Sigmoid colon (tissue), 7 donors: ENCODE data around the gene FHL3. TPM values are rescaled to one million over a fixed set of nuclear protein-coding genes. Genes with fewer than 3 reads are reported as not detected.

Experiments used
- DNase-seq: peaks from one replicate; pipeline ENCODE4 v3.0.0-alpha.2; 2019
- H3K27ac ChIP-seq, 4 donors: fragments of 200-600 bp; sonication (generic); one replicate each; pipeline ENCODE4 v1.5.1; 2016 to 2019; ENCODE audit warnings: mild to moderate bottlenecking in 1 of 4
- H3K27me3 ChIP-seq, 3 donors: fragments of 200-600 bp; sonication (generic); one replicate each; pipeline ENCODE4 v1.5.1; 2019; ENCODE audit warnings: mild to moderate bottlenecking in 1 of 3
- H3K36me3 ChIP-seq, 4 donors: fragments of 200-600 bp; sonication (generic); one replicate each; pipeline ENCODE4 v1.5.1; 2016 to 2019
- H3K4me1 ChIP-seq, 4 donors: fragments of 200-600 bp; sonication (generic); one replicate each; pipeline ENCODE4 v1.5.1; 2017 to 2019
- H3K4me3 ChIP-seq, 4 donors: fragments of 200-600 bp; sonication (generic); one replicate each; pipeline ENCODE4 v1.5.1; 2017 to 2019; ENCODE audit warnings: mild to moderate bottlenecking in 2 of 4, moderate library complexity in 1 of 4
- H3K9me3 ChIP-seq, 4 donors: fragments of 200-600 bp in 3 of 4; sonication (generic) in 3 of 4; one replicate each; pipeline versions ENCODE4 v1.5.1 to v1.6.1; 2013 to 2019
- EP300 ChIP-seq, 4 donors: sonication (generic); formaldehyde crosslinking; IDR thresholded peaks; one replicate each; pipeline ENCODE4 v1.6.1; 2017; ENCODE audit warnings: antibody characterized with exemption in 4 of 4
- POLR2A ChIP-seq, 2 donors: fragments of 450-650 bp; IDR thresholded peaks; one replicate each; pipeline ENCODE4 v1.6.1; 2016; ENCODE audit warnings: antibody characterized with exemption in 2 of 2, mild to moderate bottlenecking in 2 of 2, moderate library complexity in 2 of 2
- POLR2AphosphoS5 ChIP-seq, 4 donors: sonication (generic); formaldehyde crosslinking; IDR thresholded peaks; one replicate each; pipeline ENCODE4 v1.6.1; 2017; ENCODE audit warnings: antibody characterized with exemption in 4 of 4
- WGBS, 2 donors: extraction: QIAGEN DNeasy Blood & Tissue Kit; methylation state at CpG; one replicate each; pipeline ENCODE4 v1.1.7; 2013; 5-methylcytosine and 5-hydroxymethylcytosine counted together
- intact Hi-C: fragments of 100-400 bp; cut with DNase I; formaldehyde crosslinking; loops from one replicate; pipeline ENCODE4 v1.15.1; 2023
- polyA plus RNA-seq, 3 donors: library from polyadenylated mRNA; stranded (reverse); fragments of 200-250 nt; gene quantifications; one replicate each; pipeline ENCODE4 v1.2.3, GENCODE V29; 2013
- total RNA-seq, 4 donors: library from RNA; depleted of rRNA; stranded (reverse); fragments of >200 nt; gene quantifications; one replicate each; pipeline ENCODE4 v1.1.0, GENCODE V29; 2016
- TF ChIP-seq, protein P1 (sequence below), 4 experiments: fragments of 450-650 bp in 3 of 4; fragments of 200-600 bp in 1 of 4; IDR thresholded peaks; one replicate each; pipeline ENCODE4 v1.5.1; 2016 to 2019; ENCODE audit warnings: antibody characterized with exemption in 4 of 4, mild to moderate bottlenecking in 3 of 4, moderate library complexity in 2 of 4
- donor health status: healthy with polysubstance abuse.
- donor health status: Bipolar disorder and iron deficiency.
- donor health status: healthy.

FHL3 gene
- total and polyA plus RNA-seq, 7 donors = 2.5 to 76.4 (median 38.9) TPM

DNA sequence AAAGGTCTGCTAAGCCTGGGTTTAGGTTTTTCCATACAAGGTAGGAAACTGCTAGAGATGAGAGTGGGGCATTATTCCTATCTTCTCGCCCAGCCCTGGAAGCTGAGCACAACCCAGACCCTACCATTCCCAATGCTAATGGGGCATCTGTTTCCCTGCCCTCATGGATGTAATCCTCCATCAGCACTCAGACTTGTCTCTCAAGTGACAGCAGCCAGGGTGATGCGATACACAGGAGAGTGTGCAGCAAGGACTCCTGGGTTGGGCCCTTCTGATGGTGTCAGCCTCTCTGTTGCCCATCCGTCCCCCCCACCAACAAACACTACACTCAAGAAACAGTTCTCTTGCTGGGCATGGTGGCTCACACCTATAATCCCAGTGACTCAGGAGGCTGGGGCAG lies 52.6 kb downstream of the FHL3 start:
- TF ChIP-seq POLR2AphosphoS5 (IDR thresholded peaks at IDR 0.05) = no peak
- TF ChIP-seq, protein P1, sequence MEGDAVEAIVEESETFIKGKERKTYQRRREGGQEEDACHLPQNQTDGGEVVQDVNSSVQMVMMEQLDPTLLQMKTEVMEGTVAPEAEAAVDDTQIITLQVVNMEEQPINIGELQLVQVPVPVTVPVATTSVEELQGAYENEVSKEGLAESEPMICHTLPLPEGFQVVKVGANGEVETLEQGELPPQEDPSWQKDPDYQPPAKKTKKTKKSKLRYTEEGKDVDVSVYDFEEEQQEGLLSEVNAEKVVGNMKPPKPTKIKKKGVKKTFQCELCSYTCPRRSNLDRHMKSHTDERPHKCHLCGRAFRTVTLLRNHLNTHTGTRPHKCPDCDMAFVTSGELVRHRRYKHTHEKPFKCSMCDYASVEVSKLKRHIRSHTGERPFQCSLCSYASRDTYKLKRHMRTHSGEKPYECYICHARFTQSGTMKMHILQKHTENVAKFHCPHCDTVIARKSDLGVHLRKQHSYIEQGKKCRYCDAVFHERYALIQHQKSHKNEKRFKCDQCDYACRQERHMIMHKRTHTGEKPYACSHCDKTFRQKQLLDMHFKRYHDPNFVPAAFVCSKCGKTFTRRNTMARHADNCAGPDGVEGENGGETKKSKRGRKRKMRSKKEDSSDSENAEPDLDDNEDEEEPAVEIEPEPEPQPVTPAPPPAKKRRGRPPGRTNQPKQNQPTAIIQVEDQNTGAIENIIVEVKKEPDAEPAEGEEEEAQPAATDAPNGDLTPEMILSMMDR (IDR thresholded peaks at IDR 0.05) = no peak
- no peak for TF ChIP-seq POLR2A (IDR thresholded peaks at IDR 0.05)
- no peak for TF ChIP-seq EP300 (IDR thresholded peaks at IDR 0.05)
- no peak overlapping the region for H3K4me3 ChIP-seq
- peaks cover 0 to 20% (median 7%) of the 10 kb centered on the region in 4 donors for H3K36me3 ChIP-seq
- H3K4me1 ChIP-seq = peaks cover 0 to under 1% (median 0%) of the 10 kb centered on the region in 4 donors
- H3K27ac ChIP-seq = no peak overlapping the region
- no peak for DNase-seq
- intact Hi-C loops = no loop called here
- no peaks in the 10 kb centered on the region for H3K27me3 ChIP-seq
- H3K9me3 ChIP-seq = no peaks in the 10 kb centered on the region
- WGBS, 2 donors = 91 to 96% methylated on average over 3 of the region's 3 CpGs

DNA sequence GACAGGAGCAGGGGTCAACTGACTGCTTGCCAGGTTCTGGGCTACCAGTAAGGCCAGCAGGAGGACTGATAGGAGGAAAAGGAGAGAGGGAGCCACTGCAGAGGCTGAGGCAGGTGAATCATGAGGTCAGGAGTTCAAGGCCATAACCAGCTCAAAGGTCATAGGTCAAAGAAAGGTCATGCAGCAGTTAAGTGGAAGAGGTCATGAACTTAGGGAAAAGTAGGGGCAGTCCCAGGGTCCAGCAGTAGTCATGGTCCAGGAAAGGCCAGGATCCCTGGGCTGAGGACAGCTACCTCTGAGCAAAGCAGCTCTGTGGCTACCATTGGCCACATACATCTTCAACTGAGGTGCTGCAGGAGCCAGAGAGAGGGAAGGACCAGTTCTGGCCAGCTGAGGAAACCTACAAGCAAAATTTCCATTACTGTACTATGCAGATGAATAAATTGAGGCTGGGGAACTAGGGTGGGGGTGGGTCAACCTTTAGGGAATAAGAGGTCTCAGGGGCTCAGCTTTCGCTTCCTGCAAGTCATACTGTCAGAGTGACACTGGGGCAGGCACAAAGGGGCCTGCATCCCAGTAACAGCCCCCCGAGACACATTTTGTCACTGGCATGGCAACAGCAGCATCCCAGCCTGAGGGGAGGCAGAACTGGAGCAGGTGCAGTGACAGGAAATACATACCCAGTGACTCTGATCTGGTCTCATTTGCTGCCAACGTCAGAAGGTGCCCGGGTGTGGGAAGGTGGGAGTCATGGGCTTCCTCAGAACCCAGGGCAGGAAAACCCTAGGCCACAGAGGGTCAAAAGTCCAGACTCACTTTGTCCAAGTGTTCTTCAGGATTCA lies 53.3 kb downstream of the FHL3 start:
- intact Hi-C loops = no loop called here
- no peak overlapping the region for H3K4me3 ChIP-seq
- H3K9me3 ChIP-seq = no peaks in the 10 kb centered on the region
- no peak overlapping the region for H3K27ac ChIP-seq
- TF ChIP-seq, protein P1 (IDR thresholded peaks at IDR 0.05) = no peak
- TF ChIP-seq EP300 (IDR thresholded peaks at IDR 0.05) = no peak
- H3K36me3 ChIP-seq = peaks cover 0 to 13% (median 2%) of the 10 kb centered on the region in 4 donors
- H3K27me3 ChIP-seq = no peaks in the 10 kb centered on the region
- DNase-seq = peak; percentile 35
- 66 to 75% methylated on average over 4 of the region's 4 CpGs for WGBS, 2 donors
- H3K4me1 ChIP-seq = peaks cover 0 to 7% (median 6%) of the 10 kb centered on the region in 4 donors

DNA sequence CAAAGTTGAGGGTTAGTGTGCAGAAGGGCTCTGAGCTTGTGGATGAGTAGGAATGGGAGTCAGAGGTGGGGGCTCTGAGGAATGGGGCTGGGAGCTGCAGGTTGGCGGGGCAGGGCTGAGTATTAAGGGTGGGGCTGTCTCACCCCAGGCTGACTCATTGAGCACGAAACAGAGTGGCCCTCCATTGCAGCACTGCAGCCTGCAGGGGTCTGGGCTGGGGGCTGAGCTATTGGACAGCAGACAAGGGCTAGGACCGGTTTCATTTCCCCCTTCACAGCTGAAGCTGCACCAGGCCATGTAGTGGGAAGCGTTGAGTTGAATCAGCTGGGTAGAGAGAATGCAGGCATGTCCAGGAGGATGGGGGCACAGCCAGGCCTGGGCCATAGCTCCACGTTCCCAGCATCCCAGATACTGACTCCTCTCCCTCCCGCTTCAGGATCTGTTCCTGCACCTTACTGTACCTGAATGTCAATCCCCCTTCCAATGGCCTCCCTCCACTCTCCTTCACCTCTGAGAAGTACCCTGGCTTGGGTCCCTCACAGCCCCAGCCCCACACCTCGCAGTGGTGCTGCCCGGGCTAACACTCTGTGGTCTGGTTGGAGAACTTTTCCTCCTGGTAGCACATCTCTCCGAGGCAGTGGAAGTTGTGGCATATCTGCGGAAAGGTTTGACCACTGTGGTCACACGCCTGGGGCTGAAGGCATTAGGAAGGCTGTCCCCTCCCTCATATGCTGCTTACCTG lies 54.1 kb downstream of the FHL3 start:
- H3K4me3 ChIP-seq = no peak overlapping the region
- H3K9me3 ChIP-seq = no peaks in the 10 kb centered on the region
- H3K4me1 ChIP-seq = peaks cover 0 to 11% (median 7%) of the 10 kb centered on the region in 4 donors
- 86 to 88% methylated on average over 11 of the region's 11 CpGs for WGBS, 2 donors
- no peaks in the 10 kb centered on the region for H3K27me3 ChIP-seq
- TF ChIP-seq, protein P1 (IDR thresholded peaks at IDR 0.05) = no peak
- peak; percentile 48 for DNase-seq
- peaks cover 0 to 5% (median 0%) of the 10 kb centered on the region in 4 donors for H3K36me3 ChIP-seq
- H3K27ac ChIP-seq = no peak overlapping the region
- intact Hi-C loops = no loop called here

DNA sequence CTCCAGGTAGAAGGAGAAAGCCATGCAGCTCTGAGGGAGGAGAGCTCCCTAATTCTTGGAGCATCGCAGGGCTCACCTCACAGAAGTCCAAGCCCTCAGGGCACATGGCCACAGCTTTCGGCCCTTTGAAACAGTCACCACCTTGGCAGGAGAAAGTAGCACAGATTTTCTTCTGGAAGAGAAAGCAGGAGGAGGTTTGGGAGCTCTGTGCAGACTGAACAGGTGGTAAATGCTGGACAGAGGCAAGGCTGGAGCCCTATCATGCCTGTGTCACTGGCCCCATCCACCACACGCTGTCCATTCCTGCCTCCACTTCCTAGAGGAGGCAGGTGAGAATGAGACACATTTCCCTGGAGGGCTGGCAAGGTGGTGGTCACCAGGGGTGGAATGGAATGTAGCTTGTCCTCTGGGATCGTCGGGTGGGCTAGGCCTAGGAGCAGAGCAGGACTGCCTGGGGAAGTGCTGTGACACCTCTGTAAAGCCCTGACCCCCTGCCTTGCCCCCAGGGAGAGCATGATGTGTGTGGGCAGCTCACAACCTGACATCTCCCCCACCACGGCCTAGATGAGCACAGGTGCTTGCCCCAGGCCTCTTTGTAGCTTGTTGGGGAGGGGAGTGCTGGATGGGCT lies 55.7 kb downstream of the FHL3 start:
- Histone ChIP-seq H3K9me3 (no peaks in the 10 kb centered on the region), H3K4me1 (peaks cover 0 to 26% (median 20%) of the 10 kb centered on the region in 4 donors), H3K27ac (no peak overlapping the region), H3K36me3 (peaks cover 0 to 5% (median under 1%) of the 10 kb centered on the region in 4 donors), H3K4me3 (no peak overlapping the region), H3K27me3 (no peaks in the 10 kb centered on the region)
- intact Hi-C loops = loop anchor here (5.0 to 10.0 kb wide), 3 partner anchors 38 to 255 kb away; partner anchors contain the start of genes C1orf122, CDCA8 and YRDC
- WGBS, 2 donors = 73 to 85% methylated on average over 6 of the region's 6 CpGs
- no peak for TF ChIP-seq EP300 (IDR thresholded peaks at IDR 0.05)
- TF ChIP-seq POLR2A (IDR thresholded peaks at IDR 0.05) = no peak
- no peak for TF ChIP-seq POLR2AphosphoS5 (IDR thresholded peaks at IDR 0.05)
- TF ChIP-seq, protein P1 (IDR thresholded peaks at IDR 0.05) = no peak
- DNase-seq = peak; percentile 56
